ENCODE results near the gene CYTH3. TPM values are rescaled to one million over a fixed set of nuclear protein-coding genes. Genes with fewer than 3 reads are reported as not detected.

CYTH3 gene
- total and polyA plus RNA-seq, 2 donors (not counting 3 experiments of a cell fraction or from before 2014, with no cell fraction given), result 8.6 to 11.2 TPM

- no peaks in the 10 kb centered on the region for H4K20me1 ChIP-seq (replicated peaks; ENCODE audit: control insufficient read depth, extremely low read depth, insufficient read depth, low read length)
- H3K4me2 ChIP-seq (ENCODE audit: insufficient read depth, low read length), result no peak overlapping the region
- H3K9me1 ChIP-seq (replicated peaks; ENCODE audit: control insufficient read depth, extremely low read depth, insufficient read depth, low read length), result no peaks in the 10 kb centered on the region
- H3K9ac ChIP-seq (replicated peaks; ENCODE audit: extremely low read depth, insufficient read depth, low read length), result no peak overlapping the region
- H3K9me3 ChIP-seq (replicated peaks; ENCODE audit: control insufficient read depth, insufficient read depth, low read length), result no peaks in the 10 kb centered on the region
- FAIRE-seq (no peak), DNase-seq (ENCODE audit: low read depth, low spot score) (no peak)
- H3K79me2 ChIP-seq (ENCODE audit: control insufficient read depth, insufficient read depth, low read length), result no peaks in the 10 kb centered on the region
- CTCF ChIA-PET, result interaction anchor here (1.2 kb wide), 1 partner anchor 66 kb away, joined by 3 read pairs; no protein-coding TSS in a partner anchor
- POLR2A ChIA-PET, result no interaction called here
- dilution Hi-C loops (cut with MboI; ENCODE audit: extremely low pct_ligation_motif_present, low sequenced_read_pairs) (no loop called here), intact Hi-C loops (cut with micrococcal nuclease) (no loop called here)
- no peaks in the 10 kb centered on the region for H3K27me3 ChIP-seq (ENCODE audit: control insufficient read depth in 2 of 2, insufficient read depth in 2 of 2, low read length in 2 of 2)
- H2AFZ ChIP-seq (ENCODE audit: low read depth, low read length), result no peak overlapping the region
- no TSS peak for BruUV-seq (replicated peaks)
- no peak overlapping the region for H3K4me3 ChIP-seq (replicated peaks in 1 of 3; ENCODE audit: insufficient read depth in 1 of 3, low read depth in 1 of 3, low read length in 3 of 3)
- no peak overlapping the region for H3K27ac ChIP-seq (ENCODE audit: insufficient read depth, low read depth, low read length)
- no peak for TF ChIP-seq GATA2 (IDR thresholded peaks at IDR 0.05; ENCODE audit: insufficient read depth, insufficient read length, low read depth, low read length)
- H3K4me1 ChIP-seq (ENCODE audit: control insufficient read depth, extremely low read depth, insufficient read depth, low read length), result no peaks in the 10 kb centered on the region
- H3K36me3 ChIP-seq (ENCODE audit: control insufficient read depth in 2 of 2, extremely low read depth in 1 of 2, insufficient read depth in 2 of 2, low read length in 2 of 2), result no peaks in the 10 kb centered on the region
Measured at GRCh38 chr7:6210621-6211372, 61.6 kb downstream of the CYTH3 start.

- no peaks in the 10 kb centered on the region for H3K27me3 ChIP-seq (ENCODE audit: control insufficient read depth in 2 of 2, insufficient read depth in 2 of 2, low read length in 2 of 2)
- ChIA-PET CTCF (interaction anchor here (1.7 kb wide), 1 partner anchor 16 kb away, joined by 4 read pairs; no protein-coding TSS in a partner anchor), POLR2A (no interaction called here)
- H2AFZ ChIP-seq (ENCODE audit: low read depth, low read length), result no peak overlapping the region
- DNase-seq (ENCODE audit: low read depth, low spot score), result no peak
- H3K4me1 ChIP-seq (ENCODE audit: control insufficient read depth, extremely low read depth, insufficient read depth, low read length), result no peaks in the 10 kb centered on the region
- no peak overlapping the region for H3K27ac ChIP-seq (ENCODE audit: insufficient read depth, low read depth, low read length)
- FAIRE-seq, result no peak
- TF ChIP-seq CTCF (IDR thresholded peaks at IDR 0.05; ENCODE audit: extremely low read depth in 1 of 2, insufficient read depth in 1 of 2, low read depth in 1 of 2, low read length in 2 of 2), result no peak
- dilution Hi-C loops (cut with MboI; ENCODE audit: extremely low pct_ligation_motif_present, low sequenced_read_pairs), result no loop called here
- H3K36me3 ChIP-seq (ENCODE audit: control insufficient read depth in 2 of 2, extremely low read depth in 1 of 2, insufficient read depth in 2 of 2, low read length in 2 of 2), result no peaks in the 10 kb centered on the region
- H3K79me2 ChIP-seq (ENCODE audit: control insufficient read depth, insufficient read depth, low read length), result no peaks in the 10 kb centered on the region
- H3K4me2 ChIP-seq (ENCODE audit: insufficient read depth, low read length), result no peak overlapping the region
- intact Hi-C loops (cut with micrococcal nuclease), result no loop called here
- no peak overlapping the region for H3K4me3 ChIP-seq (replicated peaks in 1 of 3; ENCODE audit: insufficient read depth in 1 of 3, low read depth in 1 of 3, low read length in 3 of 3)
- H3K9me1 ChIP-seq (replicated peaks; ENCODE audit: control insufficient read depth, extremely low read depth, insufficient read depth, low read length), result no peaks in the 10 kb centered on the region
- BruUV-seq (replicated peaks), result no TSS peak
- H4K20me1 ChIP-seq (replicated peaks; ENCODE audit: control insufficient read depth, extremely low read depth, insufficient read depth, low read length), result no peaks in the 10 kb centered on the region
- no peaks in the 10 kb centered on the region for H3K9me3 ChIP-seq (replicated peaks; ENCODE audit: control insufficient read depth, insufficient read depth, low read length)
- H3K9ac ChIP-seq (replicated peaks; ENCODE audit: extremely low read depth, insufficient read depth, low read length), result no peak overlapping the region
Measured at GRCh38 chr7:6209340-6209739, 63.1 kb downstream of the CYTH3 start.

Data from endothelial cell of umbilical vein (primary cell).